ENCODE results near the gene SBNO2.
"Not testable (repeated sequence)": the region's sequence is repeated elsewhere in the genome, so short reads cannot be mapped to it uniquely, and the experiment has no call there.

SBNO2 gene

GRCh38 chr19:1173845-1174809, at the start of gene SBNO2:
Gene SBNO2, minus strand, starts transcription at chr19:1174268. Its CDS starts 19,992 bp downstream, at chr19:1154276.
- peak; percentile 89 to 90 for DNase-seq

GRCh38 chr19:1223018-1223855, 49.2 kb upstream of the SBNO2 start:
- DNase-seq: peak in 1 of 2 donors; percentile 31

GRCh38 chr19:1222394-1222793, 48.3 kb upstream of the SBNO2 start:
- DNase-seq: no peak

- no peak for DNase-seq
These were observed 47.8 kb upstream of the SBNO2 start for GRCh38 chr19:1221904-1222255.

GRCh38 chr19:1220976-1221903, 47.2 kb upstream of the SBNO2 start:
- no peak for DNase-seq

- no peak for DNase-seq
These were observed 46.4 kb upstream of the SBNO2 start for GRCh38 chr19:1220477-1220930.

- DNase-seq: no peak
These were observed 45.9 kb upstream of the SBNO2 start for GRCh38 chr19:1219786-1220476.

GRCh38 chr19:1218751-1219567, 44.9 kb upstream of the SBNO2 start:
- no peak for DNase-seq

- DNase-seq: no peak
These were observed 43.3 kb upstream of the SBNO2 start for GRCh38 chr19:1217366-1217765.

- no peak for DNase-seq
These were observed 42.7 kb upstream of the SBNO2 start for GRCh38 chr19:1216756-1217155.

- DNase-seq: no peak
These were observed 41.0 kb upstream of the SBNO2 start for GRCh38 chr19:1214862-1215731.

GRCh38 chr19:1214299-1214861, 40.3 kb upstream of the SBNO2 start:
- no peak for DNase-seq

GRCh38 chr19:1213391-1214286, 39.6 kb upstream of the SBNO2 start:
- DNase-seq: peak; percentile 40 to 45

GRCh38 chr19:1211494-1212234, 37.6 kb upstream of the SBNO2 start:
- no peak for DNase-seq

- DNase-seq: no peak
These were observed 36.1 kb upstream of the SBNO2 start for GRCh38 chr19:1210227-1210538.

GRCh38 chr19:1208830-1209229, 34.8 kb upstream of the SBNO2 start:
- DNase-seq: not testable (repeated sequence)

GRCh38 chr19:1206864-1207450, 32.9 kb upstream of the SBNO2 start:
- DNase-seq: peak in 1 of 2 donors; percentile 31
